Fibroblast of lung (primary cell): ENCODE measurements around the gene PER1.

Experiments used
- CTCF ChIP-seq, 2 donors: IDR thresholded peaks in 1 of 2; conservative IDR thresholded peaks in 1 of 2; 1 replicate in 1 of 2; 2 replicates in 1 of 2; pipeline ENCODE4 v1.5.1; 2011 to 2012; ENCODE audit warnings: low read length in 2 of 2, control low read depth in 1 of 2, inconsistent platforms in 1 of 2, low read depth in 1 of 2, mild to moderate bottlenecking in 1 of 2
- EZH2 ChIP-seq: IDR thresholded peaks from 2 replicates; pipeline ENCODE4 v1.5.1; 2012; ENCODE audit warnings: low read length, control low read depth, mild to moderate bottlenecking; ENCODE audit errors: missing control alignments

- no peak for TF ChIP-seq CTCF (conservative IDR thresholded peaks at IDR 0.05 in 1 of 2, IDR thresholded peaks at IDR 0.05 in 1 of 2; ENCODE audit: low read depth in 1 of 2, low read length in 2 of 2)
- no peak for TF ChIP-seq EZH2
Observed at GRCh38 chr17:8124350-8125153, 27.7 kb downstream of the PER1 start.
